Testis (tissue), 3 donors: ENCODE results near the gene DDOST. TPM values are rescaled to one million over a fixed set of nuclear protein-coding genes. Genes with fewer than 3 reads are reported as not detected.

Source experiments
- DNase-seq: peaks from one replicate; pipeline ENCODE4 v3.0.0-alpha.2; 2019
- H3K27ac ChIP-seq, 2 donors: fragments of 200-600 bp; sonication (generic); one replicate each; pipeline ENCODE4 v1.5.1; 2019
- H3K27me3 ChIP-seq: fragments of 200-600 bp; sonication (generic); one replicate; pipeline ENCODE4 v1.5.1; 2019
- H3K36me3 ChIP-seq: fragments of 200-600 bp; sonication (generic); one replicate; pipeline ENCODE4 v1.5.1; 2017; ENCODE audit warnings: low read depth; ENCODE audit errors: missing control alignments
- H3K4me1 ChIP-seq: fragments of 200-600 bp; sonication (generic); one replicate; pipeline ENCODE4 v1.5.1; 2019
- H3K4me3 ChIP-seq, 2 donors: fragments of 200-600 bp; sonication (generic); one replicate each; pipeline ENCODE4 v1.5.1; 2017 to 2019
- H3K9me3 ChIP-seq: fragments of 200-600 bp; sonication (generic); one replicate; pipeline ENCODE4 v1.5.1; 2017
- CTCF ChIP-seq, 3 experiments: fragments of 450-650 bp in 2 of 3; fragments of 200-600 bp in 1 of 3; sonication (generic) in 1 of 3; IDR thresholded peaks; one replicate each; pipeline ENCODE4 v1.5.1; 2016 to 2019; ENCODE audit warnings: antibody characterized with exemption in 3 of 3, mild to moderate bottlenecking in 2 of 3, moderate library complexity in 1 of 3
- POLR2A ChIP-seq: fragments of 450-650 bp; IDR thresholded peaks from one replicate; pipeline ENCODE4 v1.6.1; 2017; ENCODE audit warnings: antibody characterized with exemption, mild to moderate bottlenecking, moderate library complexity
- WGBS, 2 donors: methylation state at CpG; one replicate each; pipeline ENCODE4 v1.1.5; 2018; 5-methylcytosine and 5-hydroxymethylcytosine counted together
- intact Hi-C: fragments of 100-400 bp; cut with DNase I; formaldehyde crosslinking; loops from one replicate; pipeline ENCODE4 v1.15.1; 2023; ENCODE audit warnings: low total_unique reads
- polyA plus RNA-seq: library from polyadenylated mRNA; stranded (reverse); fragments of 350-450 nt; fragmentation: Illumina TruSeq; extraction: RNeasy Lipid Tissue Mini Kit (QIAGEN cat#74804); gene quantifications from one replicate; pipeline ENCODE4 v1.2.3, GENCODE V29; 2014; ENCODE audit warnings: low read depth, low replicate concordance; ENCODE audit not compliant: insufficient read depth
- total RNA-seq, 2 donors: library from RNA; depleted of rRNA; stranded (reverse); fragments of >200 nt; gene quantifications; one replicate each; pipeline ENCODE4 v1.2.3, GENCODE V29; 2016

Gene DDOST
- total and polyA plus RNA-seq, 3 donors from 2014 or later, result 207 to 275 (median 237) TPM

GRCh38 chr1:20703124-20703756, 42.1 kb upstream of the DDOST start:
- Histone ChIP-seq H3K9me3 (no peaks in the 10 kb centered on the region), H3K27me3 (no peaks in the 10 kb centered on the region), H3K4me1 (no peaks in the 10 kb centered on the region), H3K36me3 (no peaks in the 10 kb centered on the region), H3K27ac (no peak overlapping the region), H3K4me3 (no peak overlapping the region)
- DNase-seq, result no peak
- TF ChIP-seq CTCF (IDR thresholded peaks at IDR 0.05), result no peak
- TF ChIP-seq POLR2A, result no peak
- WGBS, 2 donors, result 87 to 90% methylated on average over 4 of the region's 4 CpGs
- intact Hi-C loops, result no loop called here

GRCh38 chr1:20702416-20702815, 41.2 kb upstream of the DDOST start:
- H3K27me3 ChIP-seq, result no peaks in the 10 kb centered on the region
- H3K36me3 ChIP-seq, result no peaks in the 10 kb centered on the region
- intact Hi-C loops, result no loop called here
- no peak overlapping the region for H3K27ac ChIP-seq
- H3K4me3 ChIP-seq, result no peak overlapping the region
- no peaks in the 10 kb centered on the region for H3K9me3 ChIP-seq
- DNase-seq, result no peak
- H3K4me1 ChIP-seq, result no peaks in the 10 kb centered on the region
- 82 to 95% methylated on average over 1 of the region's 1 CpG for WGBS, 2 donors
- TF ChIP-seq POLR2A, result no peak
- TF ChIP-seq CTCF (IDR thresholded peaks at IDR 0.05), result no peak

GRCh38 chr1:20701847-20702246, 40.7 kb upstream of the DDOST start:
- Histone ChIP-seq H3K4me1 (peaks cover 5% of the 10 kb centered on the region), H3K27ac (no peak overlapping the region), H3K9me3 (no peaks in the 10 kb centered on the region), H3K36me3 (no peaks in the 10 kb centered on the region), H3K4me3 (no peak overlapping the region), H3K27me3 (no peaks in the 10 kb centered on the region)
- TF ChIP-seq POLR2A, result no peak
- TF ChIP-seq CTCF (IDR thresholded peaks at IDR 0.05), result no peak
- intact Hi-C loops, result no loop called here
- DNase-seq, result no peak
- WGBS, 2 donors, result 91 to 98% methylated on average over 5 of the region's 5 CpGs

GRCh38 chr1:20701446-20701845, 40.3 kb upstream of the DDOST start:
- Histone ChIP-seq H3K27ac (no peak overlapping the region), H3K4me3 (no peak overlapping the region), H3K27me3 (no peaks in the 10 kb centered on the region), H3K4me1 (peaks cover 5% of the 10 kb centered on the region), H3K36me3 (no peaks in the 10 kb centered on the region), H3K9me3 (no peaks in the 10 kb centered on the region)
- 86 to 89% methylated on average over 9 of the region's 9 CpGs for WGBS, 2 donors
- DNase-seq, result no peak
- no peak for TF ChIP-seq CTCF (IDR thresholded peaks at IDR 0.05)
- TF ChIP-seq POLR2A, result no peak
- intact Hi-C loops, result no loop called here

- no peak overlapping the region for H3K27ac ChIP-seq
- WGBS, 2 donors, result 90 to 91% methylated on average over 17 of the region's 17 CpGs
- intact Hi-C loops, result no loop called here
- peaks cover 5% of the 10 kb centered on the region for H3K4me1 ChIP-seq
- H3K4me3 ChIP-seq, result no peak overlapping the region
- no peaks in the 10 kb centered on the region for H3K36me3 ChIP-seq
- TF ChIP-seq POLR2A (no peak), CTCF (IDR thresholded peaks at IDR 0.05) (no peak)
- no peaks in the 10 kb centered on the region for H3K9me3 ChIP-seq
- no peaks in the 10 kb centered on the region for H3K27me3 ChIP-seq
- DNase-seq, result no peak
Observed at GRCh38 chr1:20700636-20701215, 39.6 kb upstream of the DDOST start.
